ACHN (cell line): ENCODE data around the gene IPCEF1.

Source experiments
- DNase-seq: peaks from one replicate; pipeline ENCODE4 v3.0.0-alpha.2; 2015
- in situ Hi-C: cut with HindIII; loops from 2 replicates; pipeline ENCODE4 v1.10.0; 2017; ENCODE audit warnings: low sequenced_read_pairs, low pct_ligation_motif_present, low pct_unique_long_range_greater_than_20kb

IPCEF1 gene, protein sequence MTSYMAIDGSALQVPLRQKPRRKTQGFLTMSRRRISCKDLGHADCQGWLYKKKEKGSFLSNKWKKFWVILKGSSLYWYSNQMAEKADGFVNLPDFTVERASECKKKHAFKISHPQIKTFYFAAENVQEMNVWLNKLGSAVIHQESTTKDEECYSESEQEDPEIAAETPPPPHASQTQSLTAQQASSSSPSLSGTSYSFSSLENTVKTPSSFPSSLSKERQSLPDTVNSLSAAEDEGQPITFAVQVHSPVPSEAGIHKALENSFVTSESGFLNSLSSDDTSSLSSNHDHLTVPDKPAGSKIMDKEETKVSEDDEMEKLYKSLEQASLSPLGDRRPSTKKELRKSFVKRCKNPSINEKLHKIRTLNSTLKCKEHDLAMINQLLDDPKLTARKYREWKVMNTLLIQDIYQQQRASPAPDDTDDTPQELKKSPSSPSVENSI

DNA sequence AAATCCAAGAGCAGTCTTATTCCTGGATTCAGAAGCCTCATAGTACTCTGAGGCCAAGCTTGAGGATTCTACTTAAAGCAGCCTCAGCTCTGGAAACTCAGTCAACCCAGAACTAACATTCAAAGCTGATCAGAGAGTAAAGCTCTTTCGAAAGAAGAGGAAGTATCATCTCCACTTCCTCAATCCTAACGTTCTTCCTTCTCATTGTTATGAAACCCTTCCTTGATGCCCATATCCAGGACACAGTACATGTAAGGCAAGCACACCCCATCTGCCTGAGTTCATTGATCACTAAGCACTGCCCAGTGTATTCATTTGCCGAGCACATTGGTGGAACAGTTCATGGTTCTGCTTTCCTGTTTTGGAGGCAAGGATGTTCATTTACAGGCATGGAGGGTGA is at the start of gene IPCEF1:
IPCEF1 (minus strand) TSS at position 114 of the 400 bp plus-strand sequence. CDS start 90,856 bp downstream, outside the sequence.
- in situ Hi-C loops, result no loop called here

DNA sequence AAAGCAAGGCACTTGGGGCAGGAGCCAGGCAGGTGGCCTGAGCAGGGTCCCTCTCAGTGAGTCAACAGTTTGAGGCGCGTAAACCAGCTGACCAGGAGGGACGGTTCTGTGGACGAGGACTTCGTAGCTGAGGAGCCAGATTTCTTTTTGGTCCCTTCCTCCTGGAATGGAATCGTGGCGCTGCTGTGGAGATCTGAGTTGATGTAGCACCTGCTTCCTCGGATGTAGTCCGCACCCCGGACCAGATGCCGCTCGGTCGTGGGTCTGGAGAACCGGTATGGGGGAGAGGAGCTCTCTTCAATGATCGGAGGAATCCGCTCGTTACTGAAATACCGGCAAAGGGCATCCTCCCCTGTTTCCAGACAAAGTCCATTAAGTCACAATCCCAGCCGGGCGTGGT is 49.7 kb upstream of the IPCEF1 start:
- DNase-seq, result no peak
- in situ Hi-C loops, result no loop called here

More for the DNA sequence above, at the start of gene IPCEF1:
- DNase-seq, result no peak

DNA sequence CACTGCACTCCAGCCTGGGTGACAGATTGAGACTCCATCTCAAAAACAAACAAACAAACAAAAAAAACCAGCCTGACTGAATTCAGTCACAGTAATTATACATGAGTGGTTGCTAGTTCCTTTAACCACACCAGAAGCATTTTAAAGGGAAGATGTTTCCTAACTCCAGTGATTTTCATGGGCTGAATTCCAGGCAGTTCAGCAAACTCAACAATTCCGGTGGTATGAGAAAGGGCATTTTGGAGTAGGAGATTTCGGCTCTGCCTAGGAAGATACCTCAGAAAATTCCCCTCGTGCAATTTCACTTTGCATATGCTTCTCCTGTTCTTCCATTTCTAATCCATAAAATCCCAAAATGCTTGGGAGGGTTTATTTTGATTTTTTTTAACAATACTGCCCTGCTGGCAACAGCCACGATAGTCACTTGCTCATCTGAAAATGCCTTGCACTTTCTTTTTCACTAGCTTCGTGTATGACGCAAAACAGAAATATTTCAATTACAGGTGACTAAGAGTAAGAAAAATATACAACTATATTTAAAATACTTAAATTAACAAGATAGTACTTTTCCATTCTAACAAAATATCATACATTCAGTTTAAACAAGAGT is 48.3 kb upstream of the IPCEF1 start:
- DNase-seq, result peak; percentile 38
- in situ Hi-C loops, result no loop called here

DNA sequence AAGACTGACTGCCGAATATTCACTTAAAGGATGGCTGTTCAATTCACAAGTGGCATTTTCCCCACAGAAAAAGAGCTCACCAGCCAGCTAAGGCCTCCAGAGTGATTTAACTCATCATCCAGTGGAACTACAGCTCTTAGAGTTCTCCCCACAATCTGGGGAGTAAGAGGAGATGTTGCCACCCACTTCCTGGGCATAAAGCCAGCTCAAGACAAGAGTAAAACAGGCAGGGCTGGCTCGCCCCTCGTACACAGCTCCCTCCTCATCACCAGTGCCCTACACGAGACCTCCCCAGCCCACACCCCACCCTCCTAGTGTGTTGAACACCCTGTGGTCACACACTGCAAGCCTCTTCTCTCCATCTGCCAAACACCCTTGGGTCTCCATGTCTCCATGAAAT is 47.2 kb upstream of the IPCEF1 start:
- in situ Hi-C loops, result no loop called here
- peak; percentile 19 for DNase-seq

DNA sequence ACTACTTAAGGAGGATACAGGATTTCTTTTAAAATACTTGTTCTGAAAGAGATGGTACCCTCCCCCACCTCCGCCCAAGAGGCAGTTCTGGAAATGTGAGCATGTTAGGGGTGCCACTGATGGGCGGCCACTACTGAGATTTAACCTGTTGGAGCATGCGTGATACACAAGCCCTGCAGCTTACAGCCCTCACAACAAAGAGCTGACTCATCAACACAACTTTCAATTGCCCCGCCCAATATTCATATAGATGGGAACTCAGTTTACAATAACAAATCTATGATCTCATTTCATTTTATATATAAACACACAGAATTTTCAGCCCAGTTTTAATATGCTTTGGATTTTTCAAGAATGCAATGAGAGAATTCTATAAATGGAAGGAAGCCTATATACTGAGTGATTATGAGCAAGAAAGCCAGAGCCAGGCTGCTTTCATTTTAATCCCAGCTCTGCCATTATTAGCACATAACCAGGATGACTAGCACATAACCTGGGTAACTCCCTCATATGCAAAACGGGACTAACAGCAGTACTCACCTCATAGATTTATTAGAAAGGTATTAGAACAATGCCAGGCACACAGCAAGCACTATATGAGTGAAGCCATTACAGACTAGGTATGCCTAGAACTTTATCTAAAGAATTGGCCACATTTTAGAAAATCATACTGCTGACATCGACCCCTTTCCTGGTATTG is 45.6 kb upstream of the IPCEF1 start:
- in situ Hi-C loops, result no loop called here

DNA sequence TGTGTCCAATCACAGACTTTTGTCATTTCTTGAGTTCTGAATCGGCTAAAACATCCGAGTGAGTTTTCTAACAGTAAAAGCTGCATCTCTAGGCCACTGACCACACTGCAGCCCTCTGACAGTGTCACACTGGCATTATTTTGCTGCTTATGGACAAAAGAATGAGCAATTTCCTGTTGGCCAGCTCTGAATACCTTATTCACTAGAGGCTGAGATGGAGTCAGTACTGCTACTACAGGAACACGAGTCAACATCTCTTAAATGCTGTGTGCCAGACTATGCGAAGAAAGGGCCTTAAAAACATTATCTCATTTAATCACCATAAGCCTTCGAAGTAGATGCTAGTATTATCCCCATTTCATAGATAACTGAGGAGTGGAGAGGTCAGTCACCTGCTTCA is 42.5 kb upstream of the IPCEF1 start:
- in situ Hi-C loops, result no loop called here
- DNase-seq, result no peak

More for the DNA sequence above, 45.6 kb upstream of the IPCEF1 start:
- DNase-seq, result no peak

DNA sequence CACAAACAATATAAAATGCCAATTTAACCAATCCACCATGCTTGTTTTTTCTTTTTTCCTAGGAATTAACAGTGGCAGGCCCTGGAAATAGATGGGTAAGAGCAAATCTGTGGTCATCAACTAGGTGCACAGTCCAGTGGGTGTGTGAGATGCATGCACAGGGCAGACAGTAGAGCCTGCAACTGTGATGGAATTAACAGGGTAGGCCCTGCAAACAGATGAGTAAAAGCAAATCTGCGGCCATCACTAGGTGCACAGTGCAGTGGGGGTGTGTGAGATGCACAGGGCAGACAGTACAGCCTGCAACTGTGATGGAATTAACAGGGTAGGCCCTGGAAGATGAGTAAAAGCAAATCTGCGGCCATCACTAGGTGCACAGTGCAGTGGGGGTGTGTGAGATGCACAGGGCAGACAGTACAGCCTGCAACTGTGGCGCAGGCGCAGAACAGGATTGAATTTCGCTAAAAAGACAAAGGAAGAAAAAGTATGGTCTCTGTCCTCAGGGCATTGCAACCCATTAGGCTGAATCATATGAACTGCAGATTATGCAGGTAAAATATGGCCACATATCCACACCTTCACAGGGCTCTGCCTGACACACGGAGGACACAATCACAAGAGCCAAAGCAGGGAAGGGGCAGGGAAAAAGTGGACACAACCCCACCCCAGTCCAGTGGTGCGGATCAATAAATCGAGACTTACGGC is 41.0 kb upstream of the IPCEF1 start:
- in situ Hi-C loops, result no loop called here

DNA sequence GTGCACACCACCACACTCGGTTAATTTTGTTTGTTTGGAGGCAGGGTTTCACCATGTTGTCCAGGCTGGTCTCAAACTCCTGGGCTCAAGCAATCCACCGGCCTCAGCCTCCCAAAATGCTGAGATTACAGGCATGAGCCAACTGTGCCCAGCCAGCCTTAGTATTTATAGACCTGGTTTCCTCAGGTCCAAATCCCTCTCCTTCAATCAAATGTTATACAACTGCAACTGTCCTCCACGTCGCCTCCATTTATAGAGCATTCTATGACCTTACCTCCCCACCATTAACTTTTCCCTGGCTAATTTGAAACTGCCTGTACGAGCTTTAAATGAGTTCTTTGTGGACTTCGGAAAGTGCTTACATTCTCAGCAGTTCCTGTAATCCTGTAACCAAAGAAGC is 39.3 kb upstream of the IPCEF1 start:
- in situ Hi-C loops, result no loop called here
- no peak for DNase-seq

More for the DNA sequence above, 41.0 kb upstream of the IPCEF1 start:
- DNase-seq, result no peak

DNA sequence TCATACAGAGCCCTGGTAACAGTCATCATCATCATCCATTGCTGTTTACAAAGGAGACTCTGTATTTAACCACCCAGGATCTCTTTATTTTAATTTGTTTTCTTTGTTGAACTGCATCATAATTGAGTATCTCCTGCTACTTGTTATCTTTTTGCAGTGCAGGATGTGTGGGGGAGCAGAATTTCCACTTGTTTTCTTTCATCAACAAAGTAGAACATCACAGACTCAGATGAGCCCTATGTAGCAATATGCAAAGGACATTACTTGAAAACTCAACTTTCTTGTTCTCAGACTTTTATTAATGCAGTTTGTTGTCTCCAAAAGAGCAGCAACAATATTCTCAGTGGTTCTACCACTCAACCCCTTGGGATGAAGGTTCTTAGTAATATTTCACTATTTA is 38.7 kb upstream of the IPCEF1 start:
- in situ Hi-C loops, result no loop called here
- no peak for DNase-seq

DNA sequence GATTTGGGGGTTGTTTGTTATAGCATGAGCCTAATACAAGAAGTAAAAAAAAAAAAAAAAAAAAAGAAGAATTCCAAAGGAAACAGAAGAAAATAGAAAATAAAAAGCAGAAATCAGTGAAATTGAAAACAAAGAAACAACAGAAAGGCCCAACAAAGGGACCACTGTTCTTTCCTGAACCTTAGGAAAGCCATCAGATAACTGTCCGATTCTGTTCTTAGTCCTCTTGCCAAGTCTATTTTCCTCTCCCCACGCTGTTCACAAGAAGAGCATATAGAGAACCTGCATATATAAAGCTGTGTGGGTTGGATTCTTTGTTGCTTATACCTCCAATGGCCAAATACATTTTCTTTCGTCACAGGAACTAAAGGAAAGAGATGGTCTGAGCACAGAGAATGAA is 38.0 kb upstream of the IPCEF1 start:
- DNase-seq, result no peak
- in situ Hi-C loops, result no loop called here

DNA sequence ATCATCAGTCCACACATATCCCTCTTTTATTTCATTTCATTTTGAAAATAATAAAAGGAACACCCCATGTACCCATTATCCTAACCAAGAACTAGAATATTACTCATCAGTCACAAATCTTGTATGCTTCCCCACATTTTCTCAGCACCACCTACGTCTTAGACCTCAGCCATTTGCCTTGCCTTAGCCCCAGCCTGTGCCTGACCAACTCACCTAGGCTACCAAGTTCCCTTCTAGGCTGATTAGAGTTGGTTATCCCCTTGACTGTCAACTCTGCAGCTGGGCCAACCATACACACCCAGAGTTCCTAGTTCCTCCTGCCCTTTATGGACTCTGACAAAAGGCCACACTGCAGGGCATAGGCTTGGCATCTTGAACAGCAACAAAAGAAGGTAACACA is 33.4 kb upstream of the IPCEF1 start:
- no peak for DNase-seq

DNA sequence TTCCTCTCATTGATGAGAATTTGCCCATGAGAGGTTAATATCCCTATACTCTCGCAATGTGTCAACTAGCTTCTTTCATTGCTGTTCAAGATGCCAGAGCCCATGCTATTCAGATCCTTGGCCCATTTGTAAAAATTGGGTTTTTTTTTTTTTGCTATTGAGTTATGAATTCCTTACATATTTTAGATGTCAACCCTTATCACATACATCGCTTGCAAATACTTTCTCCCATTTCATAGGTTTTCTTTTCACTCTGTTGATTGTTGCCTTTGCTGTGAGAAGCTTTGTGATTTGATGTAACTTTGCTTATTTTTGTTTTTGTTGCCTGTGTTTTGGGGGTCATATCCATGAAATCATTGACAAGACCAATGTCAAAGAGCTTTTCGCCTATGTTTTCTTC is 32.2 kb upstream of the IPCEF1 start:
- DNase-seq, result no peak
- in situ Hi-C loops, result no loop called here

More for the DNA sequence above, 33.4 kb upstream of the IPCEF1 start:
- in situ Hi-C loops, result no loop called here

DNA sequence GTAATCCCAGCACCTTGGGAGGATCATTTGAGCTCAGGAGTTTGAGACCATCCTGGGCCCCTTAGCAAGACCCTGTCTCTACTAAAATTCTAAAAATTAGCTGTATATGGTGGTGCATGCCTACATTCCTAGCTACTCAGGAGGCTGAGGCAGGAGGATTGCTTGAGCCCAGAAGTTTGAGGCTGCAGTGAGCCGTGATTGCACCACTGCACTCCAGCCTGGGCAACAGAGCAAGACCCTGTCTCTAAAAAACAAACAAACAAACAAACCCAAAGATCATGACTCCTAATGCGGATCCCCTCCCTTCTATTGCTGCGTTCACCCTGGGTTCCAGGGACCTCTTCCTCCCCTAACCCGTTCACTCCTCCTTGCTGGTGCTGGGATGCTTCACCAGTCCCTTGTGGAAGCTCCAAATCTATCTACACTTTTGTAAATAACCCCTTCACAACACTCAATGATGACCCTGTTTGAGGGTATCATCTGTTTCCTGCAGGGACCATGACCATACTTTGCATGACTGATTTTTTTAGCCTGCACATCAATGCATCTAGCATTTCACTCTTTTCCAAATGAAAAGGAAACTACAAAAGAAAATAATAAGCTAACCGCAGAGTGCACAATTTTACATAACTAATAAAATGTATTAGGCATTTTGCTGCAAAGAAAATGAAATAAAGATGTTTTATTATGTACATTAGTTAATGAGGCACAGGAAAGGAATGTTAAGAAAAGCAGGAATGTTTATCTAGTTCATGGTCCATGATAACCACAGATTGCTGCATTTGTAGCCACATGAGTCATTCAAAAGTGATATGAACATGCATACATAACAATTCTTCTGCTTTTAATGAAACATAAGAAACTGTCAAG is 30.5 kb upstream of the IPCEF1 start:
- in situ Hi-C loops, result no loop called here
- peak; percentile 81 for DNase-seq

DNA sequence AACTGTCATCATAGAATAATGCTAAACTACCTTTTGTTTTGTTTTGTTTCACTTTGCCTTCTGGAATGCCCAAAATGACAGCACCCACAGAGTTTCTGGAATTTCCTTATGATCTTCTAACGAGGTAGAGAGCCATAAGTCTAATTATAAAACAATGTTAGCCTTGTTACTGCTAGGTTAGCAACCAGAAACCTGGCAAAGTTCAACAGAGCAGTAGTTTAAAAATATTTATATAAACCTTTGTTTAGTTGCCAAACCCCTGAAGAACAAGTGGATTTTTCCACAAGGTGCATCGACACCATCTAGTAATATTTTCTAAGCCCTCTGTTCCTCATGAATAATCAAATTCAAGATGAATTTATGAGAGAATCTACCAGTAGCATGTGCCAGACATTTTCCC is 27.6 kb upstream of the IPCEF1 start:
- no peak for DNase-seq
- in situ Hi-C loops, result no loop called here

DNA sequence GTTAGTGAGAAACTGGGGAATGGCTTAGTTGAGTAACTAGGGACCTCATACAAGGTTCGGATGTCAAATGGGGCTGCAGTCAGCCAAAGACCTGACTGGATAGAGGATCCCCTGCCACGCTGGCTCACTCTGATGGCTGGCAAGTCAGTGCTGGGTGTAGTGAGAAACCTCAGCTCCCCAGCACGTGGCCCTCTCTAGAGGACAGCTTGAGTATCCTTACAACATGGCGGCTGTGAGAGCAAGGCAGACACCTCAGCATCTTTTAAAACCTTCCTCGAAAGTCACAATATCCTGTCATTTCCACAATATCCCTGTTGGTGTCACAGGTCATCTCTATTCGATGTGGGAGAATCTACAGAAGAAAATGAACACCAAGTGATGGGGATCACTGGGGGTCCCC is 26.7 kb upstream of the IPCEF1 start:
- DNase-seq, result no peak
- in situ Hi-C loops, result no loop called here

DNA sequence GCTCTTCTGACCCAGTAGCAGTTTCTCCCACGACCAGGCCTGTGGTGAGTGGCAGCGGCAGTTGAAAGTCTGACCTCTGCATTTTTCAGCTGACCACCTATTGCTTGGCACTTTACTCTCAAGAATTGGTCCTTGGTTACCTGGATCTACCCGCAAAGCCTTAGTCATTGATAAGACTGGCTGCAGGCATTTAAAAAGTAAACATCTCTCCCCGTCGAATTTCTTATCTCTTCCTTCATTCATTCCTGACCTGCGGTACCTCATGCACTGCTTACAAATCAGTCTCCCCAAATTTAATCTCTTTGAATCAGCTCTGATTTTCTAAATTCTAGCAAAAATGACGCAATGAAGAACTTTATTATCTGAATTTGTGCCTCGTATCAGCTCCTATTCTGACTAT is 26.1 kb upstream of the IPCEF1 start:
- in situ Hi-C loops, result no loop called here
- DNase-seq, result no peak

DNA sequence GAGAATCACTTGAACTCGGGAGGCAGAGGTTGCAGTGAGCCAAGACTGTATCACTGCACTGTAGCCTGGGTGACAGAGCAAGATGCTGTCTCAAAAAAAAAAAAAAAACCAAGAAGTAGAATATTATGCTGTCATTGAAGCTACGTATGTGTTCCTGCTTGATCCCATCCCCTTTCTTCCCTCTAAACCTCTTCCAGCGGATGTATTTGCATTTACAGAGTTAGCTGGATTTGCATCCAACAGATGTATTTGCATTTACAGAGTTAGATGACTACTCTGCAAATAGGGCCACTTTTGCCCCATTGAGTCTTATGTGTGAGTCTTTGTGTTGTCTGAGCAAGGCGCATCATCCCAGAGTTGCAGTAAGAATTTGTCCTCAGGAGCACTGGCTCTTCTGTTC is 24.9 kb upstream of the IPCEF1 start:
- in situ Hi-C loops, result no loop called here
- no peak for DNase-seq

DNA sequence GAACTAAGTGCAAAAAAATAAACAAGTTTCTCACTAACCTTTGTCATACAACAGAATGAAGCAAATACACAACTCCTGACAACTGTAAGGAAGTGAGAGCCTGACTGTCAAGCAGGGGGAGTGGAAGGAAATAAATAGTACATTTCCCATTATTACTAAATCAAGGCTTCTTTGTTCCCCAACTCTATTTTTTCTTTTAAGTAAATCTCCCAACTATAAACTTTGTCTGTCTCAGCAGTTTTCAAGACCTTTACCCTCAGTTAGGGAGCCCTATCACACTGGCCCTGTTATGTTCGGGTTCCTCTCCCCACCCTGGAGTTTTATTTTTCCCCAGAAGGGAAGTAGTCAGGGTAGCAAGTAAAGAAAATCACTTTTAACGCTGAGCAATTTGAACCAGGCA is 24.1 kb upstream of the IPCEF1 start:
- DNase-seq, result no peak
- in situ Hi-C loops, result no loop called here
